Lung (tissue), 12 donors: ENCODE measurements around the gene COG5. TPM values are rescaled to one million over a fixed set of nuclear protein-coding genes. Genes with fewer than 3 reads are reported as not detected.

Experiments
- ATAC-seq: fragments of 200-7000 bp; cut with Tn5 transposase; one replicate; pipeline ENCODE4 v1.9.1; 2020; ENCODE audit warnings: moderate number of reproducible peaks; ENCODE audit not compliant: insufficient read depth, low FRiP score
- DNase-seq, 3 donors: peaks; one replicate each; pipeline ENCODE4 v3.0.0-alpha.2; 2013 to 2017
- H3K27ac ChIP-seq, 2 donors: one replicate each; pipeline ENCODE4 v1.5.1; 2013; ENCODE audit warnings: mild to moderate bottlenecking in 2 of 2, moderate library complexity in 2 of 2, control low read depth in 1 of 2, inconsistent platforms in 1 of 2, low read depth in 1 of 2, low read length in 1 of 2
- H3K27me3 ChIP-seq, 3 donors: one replicate each; pipeline ENCODE4 v1.5.1; 2013; ENCODE audit warnings: low read length in 2 of 3; ENCODE audit not compliant: control insufficient read depth in 3 of 3, insufficient read depth in 3 of 3
- H3K36me3 ChIP-seq, 4 donors: one replicate each; pipeline ENCODE4 v1.5.1; 2013; ENCODE audit warnings: low read length in 4 of 4, mild to moderate bottlenecking in 1 of 4, moderate library complexity in 1 of 4; ENCODE audit not compliant: control insufficient read depth in 4 of 4, insufficient read depth in 4 of 4
- H3K4me1 ChIP-seq, 5 donors: one replicate each; pipeline ENCODE4 v1.5.1; 2013; ENCODE audit warnings: low read length in 5 of 5, mild to moderate bottlenecking in 2 of 5, moderate library complexity in 1 of 5; ENCODE audit not compliant: control insufficient read depth in 5 of 5, insufficient read depth in 5 of 5
- H3K4me3 ChIP-seq: one replicate; pipeline ENCODE4 v1.5.1; 2013; ENCODE audit warnings: mild to moderate bottlenecking, control low read depth, moderate library complexity
- H3K9ac ChIP-seq, 2 donors: one replicate each; pipeline ENCODE4 v1.5.1; 2013; ENCODE audit warnings: low read length in 2 of 2, control low read depth in 1 of 2; ENCODE audit not compliant: insufficient read depth in 1 of 2
- H3K9me3 ChIP-seq, 4 donors: one replicate each; pipeline ENCODE4 v1.5.1; 2013; ENCODE audit warnings: low read length in 3 of 4, mild to moderate bottlenecking in 1 of 4, moderate library complexity in 1 of 4; ENCODE audit not compliant: control insufficient read depth in 4 of 4, insufficient read depth in 3 of 4
- CTCF ChIP-seq: IDR thresholded peaks from 2 replicates; pipeline ENCODE4 v1.5.1; 2012; ENCODE audit warnings: mild to moderate bottlenecking; ENCODE audit errors: control extremely low read depth, extremely low read depth
- WGBS, 2 donors: extraction: QIAGEN DNeasy Blood & Tissue Kit; methylation state at CpG; one replicate each; pipeline ENCODE4 v1.1.7; 2013; 5-methylcytosine and 5-hydroxymethylcytosine counted together
- polyA plus RNA-seq, 2 donors: library from polyadenylated mRNA; stranded (reverse); fragments of 200-250 nt; gene quantifications; one replicate each; pipeline ENCODE4 v1.2.1, GENCODE V29; 2013
- total RNA-seq, 2 donors: library from RNA; depleted of rRNA in 1 of 2; stranded (reverse); fragments of >200 nt in 1 of 2; gene quantifications; one replicate each; pipeline ENCODE4 v1.2.1, GENCODE V29; 2014 to 2021
- donor health status: control.
- donor health status: control.
- donor health status: Bipolar disorder and iron deficiency.
- donor health status: healthy.
- donor health status: DM: yes; HTN: yes; CAD: no.

COG5 gene
- total and polyA plus RNA-seq, 4 donors = 5.6 to 101 (median 27.2) TPM

- Histone ChIP-seq H3K4me1 (no peaks in the 10 kb centered on the region), H3K27ac (no peak overlapping the region), H3K9me3 (peaks cover 0 to 3% (median 0%) of the 10 kb centered on the region in 4 donors), H3K36me3 (peaks cover 3 to 9% (median 5%) of the 10 kb centered on the region in 4 donors), H3K27me3 (no peaks in the 10 kb centered on the region), H3K4me3 (no peak overlapping the region), H3K9ac (no peak overlapping the region)
- no peak for TF ChIP-seq CTCF
- 96 to 98% methylated on average over 3 of the region's 3 CpGs for WGBS, 2 donors
- no peak for DNase-seq
- no peak for ATAC-seq
These were observed 209.1 kb downstream of the COG5 start for GRCh38 chr7:107354640-107355039.

GRCh38 chr7:107353701-107354100 is 210.0 kb downstream of the COG5 start:
- ATAC-seq (no peak), DNase-seq (no peak)
- Histone ChIP-seq H3K4me1 (no peaks in the 10 kb centered on the region), H3K36me3 (peaks cover 0 to 4% (median 0%) of the 10 kb centered on the region in 4 donors), H3K9ac (no peak overlapping the region), H3K27me3 (no peaks in the 10 kb centered on the region), H3K4me3 (no peak overlapping the region), H3K27ac (no peak overlapping the region), H3K9me3 (no peaks in the 10 kb centered on the region)
- no peak for TF ChIP-seq CTCF

- Histone ChIP-seq H3K9ac (no peak overlapping the region), H3K9me3 (peaks cover 0 to 5% (median 0%) of the 10 kb centered on the region in 4 donors), H3K4me3 (no peak overlapping the region), H3K27ac (no peak overlapping the region), H3K36me3 (no peaks in the 10 kb centered on the region), H3K27me3 (no peaks in the 10 kb centered on the region), H3K4me1 (no peaks in the 10 kb centered on the region)
- no peak for TF ChIP-seq CTCF
- DNase-seq = no peak
- WGBS, 2 donors = 83 to 91% methylated on average over 1 of the region's 1 CpG
- no peak for ATAC-seq
These were observed 217.8 kb downstream of the COG5 start for GRCh38 chr7:107345898-107346297.

- H3K4me3 ChIP-seq = no peak overlapping the region
These were observed 218.9 kb downstream of the COG5 start for GRCh38 chr7:107344799-107345198.

More at GRCh38 chr7:107344799-107345198, 218.9 kb downstream of the COG5 start:
- H3K27me3 ChIP-seq = no peaks in the 10 kb centered on the region
- TF ChIP-seq CTCF = no peak
- WGBS, 2 donors = 97 to 100% methylated on average over 5 of the region's 5 CpGs
- no peak overlapping the region for H3K9ac ChIP-seq
- no peaks in the 10 kb centered on the region for H3K36me3 ChIP-seq
- ATAC-seq (no peak), DNase-seq (no peak)
- no peak overlapping the region for H3K27ac ChIP-seq
- H3K4me1 ChIP-seq = no peaks in the 10 kb centered on the region
- peaks cover 0 to 5% (median 0%) of the 10 kb centered on the region in 4 donors for H3K9me3 ChIP-seq
